Tibial artery (tissue), 4 donors: Measurements from ENCODE around the gene ASPG.
A peak's percentile ranks its signal among the peaks of the same experiment; 100 is the strongest.

Source experiments
- DNase-seq, 2 donors: peaks; one replicate each; pipeline ENCODE4 v3.0.0-alpha.2; 2019
- H3K27ac ChIP-seq, 2 donors: fragments of 200-600 bp; sonication (generic) in 1 of 2; 1 replicate in 1 of 2; 2 replicates in 1 of 2; pipeline ENCODE4 v1.5.1; 2018 to 2019; ENCODE audit warnings: mild to moderate bottlenecking in 1 of 2
- H3K27me3 ChIP-seq, 2 donors: fragments of 200-600 bp; sonication (generic) in 1 of 2; one replicate each; pipeline versions ENCODE4 v1.5.1 to v1.6.0; 2016 to 2019
- H3K36me3 ChIP-seq, 3 donors: fragments of 200-600 bp; sonication (generic) in 2 of 3; one replicate each; pipeline ENCODE4 v1.5.1; 2016 to 2019; ENCODE audit warnings: mild to moderate bottlenecking in 2 of 3
- H3K4me1 ChIP-seq, 4 donors: fragments of 200-600 bp; sonication (generic) in 2 of 4; 1 replicate in 3 of 4; 2 replicates in 1 of 4; pipeline ENCODE4 v1.5.1; 2016 to 2019
- H3K4me3 ChIP-seq, 2 donors: fragments of 200-600 bp; sonication (generic) in 1 of 2; 1 replicate in 1 of 2; 2 replicates in 1 of 2; pipeline ENCODE4 v1.5.1; 2018 to 2019; ENCODE audit warnings: mild to moderate bottlenecking in 2 of 2
- H3K9me3 ChIP-seq, 3 donors: fragments of 200-600 bp; sonication (generic) in 1 of 3; one replicate each; pipeline ENCODE4 v1.5.1; 2016 to 2019
- CTCF ChIP-seq, 2 experiments: fragments of 200-600 bp in 1 of 2; fragments of 450-650 bp in 1 of 2; IDR thresholded peaks; one replicate each; pipeline ENCODE4 v1.5.1; 2017 to 2019; ENCODE audit warnings: antibody characterized with exemption in 2 of 2, mild to moderate bottlenecking in 1 of 2, moderate library complexity in 1 of 2
- intact Hi-C: fragments of 100-400 bp; cut with DNase I; formaldehyde crosslinking; loops from one replicate; pipeline ENCODE4 v1.15.0; 2023; ENCODE audit warnings: low total_unique reads

The ASPG gene

DNA sequence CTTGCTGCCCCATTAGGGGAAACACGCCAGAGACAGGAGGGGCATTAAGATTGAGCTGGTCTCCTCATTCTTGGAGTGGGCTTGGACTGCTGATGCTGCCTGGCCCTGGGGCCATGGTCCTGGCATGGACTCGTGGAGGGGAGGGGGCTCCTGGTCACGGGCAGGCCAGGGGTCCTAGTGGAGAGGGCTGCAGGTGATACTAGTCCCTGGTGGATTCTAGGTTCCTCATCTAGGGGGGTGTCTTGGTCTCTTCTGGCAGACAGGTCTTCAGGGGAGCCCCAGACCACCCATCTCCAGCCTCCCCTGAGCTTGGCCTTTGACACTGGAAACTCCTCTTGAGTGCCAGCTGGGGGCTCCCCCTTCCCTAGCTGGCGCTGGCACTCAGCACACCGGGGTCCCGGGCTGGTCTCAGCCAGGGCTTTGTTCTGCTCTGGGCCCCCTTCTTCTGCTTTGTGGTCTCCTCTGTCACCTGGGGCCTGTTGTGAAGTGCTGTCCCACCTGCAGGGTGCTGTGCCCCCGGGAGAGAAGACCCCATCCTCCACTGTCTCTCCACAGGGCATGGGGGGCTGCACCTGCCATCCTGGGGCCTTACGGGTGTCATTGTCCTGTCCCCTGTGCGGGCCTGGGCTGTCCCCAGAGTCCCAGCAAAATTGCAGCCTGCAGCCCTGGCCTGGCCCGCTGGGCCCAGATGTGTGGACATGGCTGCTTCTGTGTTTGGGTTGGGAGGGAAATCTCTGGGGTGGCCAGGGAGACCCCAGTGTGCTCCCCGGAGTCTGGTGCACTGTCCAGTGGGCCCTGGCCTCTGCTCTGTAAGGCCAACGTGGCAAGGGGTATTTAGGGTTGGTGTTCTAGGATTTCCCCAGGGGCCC lies 55.2 kb downstream of the ASPG start:
- TF ChIP-seq CTCF (IDR thresholded peaks at IDR 0.05), result no peak
- H3K27ac ChIP-seq, result no peak overlapping the region
- intact Hi-C loops, result no loop called here
- DNase-seq, result peak in 1 of 2 donors; percentile 51
- peaks cover 0 to 91% of the 10 kb centered on the region in 2 donors for H3K27me3 ChIP-seq
- H3K36me3 ChIP-seq, result no peaks in the 10 kb centered on the region
- H3K9me3 ChIP-seq, result no peaks in the 10 kb centered on the region
- H3K4me1 ChIP-seq, result peaks cover 0 to 38% (median 33%) of the 10 kb centered on the region in 4 donors
- H3K4me3 ChIP-seq, result no peak overlapping the region

GRCh38 chr14:104141621-104142091 lies 56.2 kb downstream of the ASPG start:
- Histone ChIP-seq H3K4me3 (no peak overlapping the region), H3K9me3 (no peaks in the 10 kb centered on the region), H3K4me1 (peaks cover 0 to 29% (median 25%) of the 10 kb centered on the region in 4 donors), H3K27ac (no peak overlapping the region), H3K27me3 (peaks cover 0 to 89% of the 10 kb centered on the region in 2 donors), H3K36me3 (no peaks in the 10 kb centered on the region)
- intact Hi-C loops, result no loop called here
- DNase-seq, result peak in 1 of 2 donors; percentile 45
- TF ChIP-seq CTCF (IDR thresholded peaks at IDR 0.05), result no peak

DNA sequence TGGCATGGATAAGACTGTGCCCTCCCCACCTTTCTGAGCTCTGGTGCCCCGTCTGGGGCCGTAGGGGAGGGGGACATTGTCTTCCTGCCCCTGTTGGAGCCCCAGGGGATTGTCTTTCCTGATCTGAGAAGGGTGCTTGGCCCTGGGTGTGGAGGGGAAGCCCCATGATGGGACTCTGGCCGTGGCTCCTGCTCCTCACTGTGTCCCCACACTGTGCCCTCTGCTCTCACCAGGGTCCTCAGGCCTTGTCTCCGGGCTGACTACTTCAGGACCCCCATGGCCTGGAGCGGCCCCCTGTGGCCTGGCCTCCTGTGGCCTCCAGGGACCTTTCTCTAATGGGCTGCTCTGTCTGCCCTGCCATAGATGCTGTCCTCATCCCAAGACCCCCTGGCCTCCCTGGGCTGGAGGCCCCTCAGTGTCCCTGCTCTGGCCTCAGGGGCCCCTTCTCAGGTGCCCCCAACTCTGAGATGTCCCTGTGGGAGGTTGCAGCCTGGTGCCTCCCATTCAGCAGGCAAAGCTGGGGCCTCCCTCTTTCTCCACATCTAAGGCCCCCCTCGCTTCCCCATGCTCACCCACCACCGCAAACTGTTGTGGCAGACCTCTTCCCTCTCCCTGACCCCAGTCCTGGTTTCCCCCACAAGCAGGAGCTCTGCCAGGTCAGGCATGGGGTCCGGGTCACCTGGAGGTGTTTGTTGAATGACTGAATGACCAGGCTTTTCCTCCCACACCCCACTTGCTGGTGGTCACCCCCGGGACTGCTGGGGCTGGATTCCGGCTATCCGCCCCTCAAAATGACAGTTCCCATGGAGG lies 56.8 kb downstream of the ASPG start:
- peaks cover 0 to 22% (median 19%) of the 10 kb centered on the region in 4 donors for H3K4me1 ChIP-seq
- H3K27me3 ChIP-seq, result peaks cover 0 to 89% of the 10 kb centered on the region in 2 donors
- H3K4me3 ChIP-seq, result no peak overlapping the region
- TF ChIP-seq CTCF (IDR thresholded peaks at IDR 0.05), result no peak
- peak in 1 of 2 donors; percentile 42 for DNase-seq
- H3K36me3 ChIP-seq, result no peaks in the 10 kb centered on the region
- intact Hi-C loops, result no loop called here
- H3K27ac ChIP-seq, result no peak overlapping the region
- H3K9me3 ChIP-seq, result no peaks in the 10 kb centered on the region

DNA sequence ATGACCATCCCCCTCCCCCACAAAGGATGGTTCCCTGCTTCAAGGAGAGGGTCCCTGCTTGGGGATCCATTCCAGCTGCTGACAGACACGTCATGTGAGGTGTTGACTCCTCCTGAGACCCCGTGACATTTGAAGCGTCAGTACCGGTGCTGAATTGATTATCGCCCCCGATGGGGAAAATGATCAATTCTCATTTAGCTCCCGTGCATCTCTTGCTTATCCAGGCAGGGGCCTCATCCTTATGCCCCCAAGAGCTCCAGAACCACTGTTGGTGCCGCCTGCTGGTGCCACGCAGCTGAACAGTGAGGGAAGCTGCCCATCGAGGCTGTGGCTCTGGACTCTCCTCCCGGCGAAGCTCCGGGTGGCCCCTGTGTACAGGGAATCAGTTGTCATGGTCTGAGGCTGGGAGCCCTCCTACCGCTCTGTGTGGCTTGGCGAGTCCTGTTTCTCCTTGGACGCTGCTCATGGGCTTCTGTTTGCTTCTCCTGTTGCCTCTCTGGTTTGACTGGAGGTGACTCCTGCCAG lies 57.5 kb downstream of the ASPG start:
- Histone ChIP-seq H3K36me3 (no peaks in the 10 kb centered on the region), H3K27me3 (peaks cover 0 to 89% of the 10 kb centered on the region in 2 donors), H3K9me3 (no peaks in the 10 kb centered on the region), H3K27ac (no peak overlapping the region), H3K4me3 (no peak overlapping the region), H3K4me1 (peaks cover 0 to 16% (median 12%) of the 10 kb centered on the region in 4 donors)
- TF ChIP-seq CTCF (IDR thresholded peaks at IDR 0.05), result no peak
- peak in 1 of 2 donors; percentile 50 for DNase-seq
- intact Hi-C loops, result no loop called here
